Transverse colon (tissue), 3 donors: ENCODE results near the gene LAMB1.

ENCODE experiments used
- CTCF ChIP-seq, 5 experiments: fragments of 200-600 bp in 3 of 5; fragments of 450-650 bp in 2 of 5; sonication (generic) in 3 of 5; IDR thresholded peaks; 1 replicate in 2 of 5; 2 replicates in 3 of 5; pipeline ENCODE4 v1.5.1; 2016 to 2017; ENCODE audit warnings: antibody characterized with exemption in 5 of 5, inconsistent platforms in 3 of 5, mild to moderate bottlenecking in 2 of 5, moderate library complexity in 1 of 5
- POLR2A ChIP-seq: fragments of 450-650 bp; IDR thresholded peaks from one replicate; pipeline ENCODE4 v1.6.1; 2016; ENCODE audit warnings: antibody characterized with exemption, mild to moderate bottlenecking, moderate library complexity

- TF ChIP-seq CTCF (IDR thresholded peaks at IDR 0.05), result no peak
- no peak for TF ChIP-seq POLR2A
Measured at GRCh38 chr7:107967420-107967819, 35.5 kb downstream of the LAMB1 start.
